ENCODE data around the gene FAM72A.
"Not testable (repeated sequence)": the region's sequence is repeated elsewhere in the genome, so short reads cannot be mapped to it uniquely, and the experiment has no call there.

The FAM72A gene

DNA sequence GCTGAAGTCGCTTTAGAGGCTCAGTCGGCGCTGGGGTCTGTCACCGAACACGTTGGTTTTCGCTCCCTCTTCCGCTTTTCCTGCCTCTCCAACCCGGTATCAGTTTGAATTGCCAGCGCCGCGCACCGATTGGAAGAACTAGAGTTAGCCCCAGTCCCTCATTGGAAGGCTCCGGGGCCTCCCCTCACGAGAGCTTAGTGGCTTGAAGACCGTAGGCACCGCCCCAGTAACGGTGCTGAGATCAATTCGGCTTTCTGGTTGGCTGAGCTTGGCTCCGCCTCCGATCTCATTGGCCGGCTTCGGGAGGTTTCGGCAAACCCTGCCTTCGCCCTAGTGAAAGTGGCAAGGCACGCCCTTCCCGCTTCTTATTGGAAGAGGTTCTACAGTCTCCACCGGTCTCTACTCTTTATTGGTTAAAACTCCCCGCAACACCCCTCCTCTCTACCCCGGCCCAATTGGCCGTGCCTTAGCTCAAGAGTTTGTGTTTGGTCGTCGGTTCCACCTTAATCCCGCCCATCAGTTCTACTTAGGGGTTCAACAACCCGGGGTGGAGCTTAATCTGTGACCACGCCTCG is at the start of gene FAM72A:
Gene FAM72A, minus strand, starts transcription at position 51 of the 575 bp plus-strand sequence. CDS start 814 bp downstream, outside the sequence.
- peak; percentile 100 for DNase-seq (ENCODE audit: low read depth)
- peak within 1 kb of the TSS; percentile 53 for H3K4me3 ChIP-seq (replicated peaks; ENCODE audit: low read depth, low read length)

DNA sequence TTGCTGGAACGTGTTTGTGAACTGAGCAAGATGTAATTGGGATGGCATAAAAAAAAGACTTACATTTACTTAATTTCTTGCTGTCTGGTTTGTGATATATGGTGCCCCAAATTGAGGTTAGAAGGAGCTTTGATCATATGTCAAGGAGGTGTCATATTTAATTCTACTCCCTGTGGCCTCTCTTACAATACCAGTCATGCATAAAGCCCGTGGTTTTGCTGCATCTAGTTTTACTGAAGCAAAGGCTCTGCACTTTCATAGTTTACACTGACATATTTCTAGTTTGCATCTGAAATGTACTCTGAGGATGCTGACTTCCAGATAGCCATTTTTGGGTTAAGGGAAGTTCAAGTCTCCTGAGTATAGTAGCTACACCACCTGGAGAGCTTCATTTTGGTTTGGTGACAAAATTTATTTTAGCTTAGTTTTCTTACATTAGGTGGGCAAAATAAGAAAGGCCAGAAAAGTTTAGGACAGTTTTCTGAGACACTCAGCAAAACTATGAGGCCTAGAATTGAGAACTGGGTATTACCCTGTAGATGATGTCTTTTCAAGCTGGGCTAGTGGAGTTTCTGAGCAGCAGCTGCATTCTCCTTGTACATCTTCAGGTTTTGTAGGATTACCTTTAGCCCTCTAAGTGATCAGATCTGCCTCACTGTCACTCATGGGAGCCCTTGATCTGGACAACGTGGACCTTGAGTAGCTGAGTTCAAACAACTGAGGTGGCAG is 48.5 kb upstream of the FAM72A start:
- not testable (repeated sequence) for DNase-seq (ENCODE audit: low read depth); H3K4me3 ChIP-seq (replicated peaks; ENCODE audit: low read depth, low read length)

DNA sequence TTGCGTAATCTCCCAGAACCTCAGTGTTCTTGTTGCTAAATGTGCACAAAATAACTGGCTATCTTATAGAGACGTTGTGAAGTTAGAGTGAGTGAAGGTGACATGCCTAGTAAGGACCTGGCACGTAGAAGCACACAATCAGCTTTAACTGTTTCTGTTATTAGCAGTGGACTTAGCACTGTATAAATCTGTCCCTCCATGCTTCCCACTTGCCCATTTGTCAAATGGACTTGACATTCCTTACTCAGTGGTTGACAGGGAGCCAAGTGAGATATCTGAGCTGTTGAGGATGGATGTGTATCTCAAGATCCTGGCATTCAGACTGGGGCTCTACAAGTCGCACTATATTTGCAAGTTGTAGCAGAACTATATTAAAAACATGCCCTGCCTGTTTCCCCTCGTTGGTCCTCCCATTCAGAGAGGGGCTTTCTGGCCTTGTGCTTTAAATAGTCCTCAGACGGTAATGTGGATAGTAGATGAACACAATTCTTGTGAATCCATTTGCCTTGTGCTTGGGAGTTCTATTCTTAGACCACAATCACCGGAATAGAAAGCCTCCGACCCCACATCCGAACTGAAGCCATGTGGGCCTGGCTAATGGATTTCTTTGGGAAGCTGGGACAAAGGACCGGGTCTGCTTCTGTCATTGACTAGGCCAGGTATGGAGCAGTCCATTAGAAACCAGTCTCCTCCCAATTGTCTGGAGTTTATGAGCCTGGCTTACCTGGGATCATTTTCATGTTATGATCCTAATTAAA is 43.7 kb upstream of the FAM72A start:
- not testable (repeated sequence) for H3K4me3 ChIP-seq (replicated peaks; ENCODE audit: low read depth, low read length); DNase-seq (ENCODE audit: low read depth)

DNA sequence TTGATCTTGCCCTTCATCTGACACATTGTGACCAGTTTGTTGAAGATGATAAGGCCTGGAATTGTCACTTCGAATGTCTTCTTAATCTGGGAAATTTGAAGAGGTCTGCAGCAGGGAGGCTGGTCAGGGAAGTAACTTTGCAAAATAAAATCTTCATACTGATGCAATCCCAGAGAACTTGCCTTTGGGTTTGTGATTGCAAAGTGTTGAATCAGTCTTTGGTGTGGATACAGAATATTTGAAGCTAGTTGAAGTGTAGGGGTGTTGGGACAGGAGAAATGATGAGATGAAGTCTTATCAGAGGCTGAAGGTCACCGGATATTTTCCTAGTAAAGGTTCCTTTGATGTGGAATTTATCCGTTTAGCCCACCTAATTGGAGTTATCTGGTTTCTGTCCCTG is 42.8 kb upstream of the FAM72A start:
- not testable (repeated sequence) for H3K4me3 ChIP-seq (replicated peaks; ENCODE audit: low read depth, low read length); DNase-seq (ENCODE audit: low read depth)

DNA sequence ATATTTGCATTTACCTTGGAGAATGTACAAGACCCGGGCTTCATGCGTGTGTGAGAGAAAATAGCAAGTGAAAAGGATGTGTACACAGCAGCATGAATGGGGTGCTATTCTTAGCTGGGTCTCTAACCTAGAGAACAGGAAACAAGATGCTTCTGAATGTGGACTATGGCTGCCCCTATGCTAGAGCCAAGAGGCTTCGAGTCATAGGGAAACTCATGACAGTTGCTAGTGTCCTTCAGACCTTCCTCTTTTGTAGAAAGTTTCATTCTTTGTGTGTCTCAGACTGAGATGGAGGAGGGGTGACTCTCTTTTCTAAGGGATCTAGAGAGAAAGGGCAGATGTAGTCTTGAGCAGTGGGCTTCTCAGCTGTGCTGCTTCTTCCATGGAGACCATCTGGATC is 40.7 kb upstream of the FAM72A start:
- not testable (repeated sequence) for DNase-seq (ENCODE audit: low read depth); H3K4me3 ChIP-seq (replicated peaks; ENCODE audit: low read depth, low read length)

DNA sequence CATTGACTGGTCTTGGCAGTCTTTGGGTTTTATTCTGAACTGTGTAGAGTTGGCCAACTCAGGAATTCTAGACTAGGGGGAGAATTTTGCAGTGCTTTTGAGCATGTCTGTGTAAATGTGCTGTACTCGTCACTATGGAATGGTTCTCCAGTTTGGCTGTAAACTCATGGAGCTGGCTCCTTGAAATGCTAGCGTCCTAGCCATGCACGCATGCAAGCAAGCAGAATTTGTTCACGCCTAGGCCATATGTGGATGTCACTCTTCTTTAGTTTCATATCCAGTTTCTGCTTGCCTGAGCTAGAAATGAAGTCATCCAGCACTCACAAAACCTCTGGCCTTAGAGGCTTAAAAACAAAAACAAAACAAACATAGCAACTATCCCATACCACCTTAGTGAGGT is 37.6 kb upstream of the FAM72A start:
- DNase-seq (ENCODE audit: low read depth), result not testable (repeated sequence)

DNA sequence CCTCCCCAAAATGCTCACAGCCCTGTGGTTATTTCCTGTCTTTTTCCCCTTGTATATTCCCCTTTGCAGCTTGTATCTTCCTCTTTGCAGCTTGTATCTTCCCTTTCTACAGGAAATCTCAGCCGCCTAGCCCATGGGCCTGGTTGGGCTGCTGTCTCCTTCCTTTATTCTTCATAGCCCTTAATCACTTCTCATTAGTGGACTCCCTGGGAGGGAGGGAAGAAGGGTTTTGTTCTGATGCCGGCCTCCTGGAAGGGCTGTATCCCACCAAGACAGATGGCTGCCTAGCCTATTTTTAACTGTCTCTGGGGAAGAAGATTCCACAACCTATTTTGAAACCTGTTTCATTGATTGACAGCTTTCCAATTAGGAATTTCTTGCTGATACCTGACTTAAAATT is 32.6 kb upstream of the FAM72A start:
- DNase-seq (ENCODE audit: low read depth); H3K4me3 ChIP-seq (replicated peaks; ENCODE audit: low read depth, low read length): not testable (repeated sequence)

More for the DNA sequence above, 37.6 kb upstream of the FAM72A start:
- not testable (repeated sequence) for H3K4me3 ChIP-seq (replicated peaks; ENCODE audit: low read depth, low read length)

DNA sequence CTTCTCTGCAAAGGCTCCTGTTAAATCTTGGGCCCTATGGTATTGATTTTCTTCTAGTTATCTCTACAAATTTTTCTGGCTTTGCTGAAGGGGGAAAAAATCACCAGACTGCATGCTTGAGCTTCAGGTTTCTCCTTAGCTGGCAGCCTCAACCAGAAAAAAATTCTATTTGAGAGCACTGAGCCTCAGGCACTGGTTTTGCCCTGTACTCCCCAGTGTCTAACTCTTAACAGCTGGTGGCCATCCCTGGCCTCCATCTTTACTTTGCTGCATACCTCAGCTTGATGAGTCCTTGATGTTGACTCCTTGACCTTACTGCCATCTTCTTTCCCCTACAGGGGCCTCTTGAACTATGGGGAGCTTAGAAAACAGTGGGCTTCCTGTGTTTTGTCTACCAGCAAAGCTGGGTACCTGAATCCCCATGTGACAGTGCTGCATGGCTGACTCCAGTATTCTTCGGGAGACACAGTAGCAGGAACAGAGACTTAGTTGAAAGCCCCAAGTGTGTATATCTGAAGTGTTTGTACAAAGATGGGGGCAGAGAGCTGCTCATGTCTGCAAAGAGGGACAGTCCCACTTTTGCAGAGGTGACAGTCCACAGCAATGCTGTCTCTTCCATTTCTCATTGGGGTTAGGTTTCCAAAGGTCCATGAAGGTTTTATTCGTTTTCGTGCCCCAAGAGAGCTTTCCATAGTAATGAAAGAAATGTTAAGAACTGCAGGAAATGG is 31.7 kb upstream of the FAM72A start:
- H3K4me3 ChIP-seq (replicated peaks; ENCODE audit: low read depth, low read length); DNase-seq (ENCODE audit: low read depth): not testable (repeated sequence)

DNA sequence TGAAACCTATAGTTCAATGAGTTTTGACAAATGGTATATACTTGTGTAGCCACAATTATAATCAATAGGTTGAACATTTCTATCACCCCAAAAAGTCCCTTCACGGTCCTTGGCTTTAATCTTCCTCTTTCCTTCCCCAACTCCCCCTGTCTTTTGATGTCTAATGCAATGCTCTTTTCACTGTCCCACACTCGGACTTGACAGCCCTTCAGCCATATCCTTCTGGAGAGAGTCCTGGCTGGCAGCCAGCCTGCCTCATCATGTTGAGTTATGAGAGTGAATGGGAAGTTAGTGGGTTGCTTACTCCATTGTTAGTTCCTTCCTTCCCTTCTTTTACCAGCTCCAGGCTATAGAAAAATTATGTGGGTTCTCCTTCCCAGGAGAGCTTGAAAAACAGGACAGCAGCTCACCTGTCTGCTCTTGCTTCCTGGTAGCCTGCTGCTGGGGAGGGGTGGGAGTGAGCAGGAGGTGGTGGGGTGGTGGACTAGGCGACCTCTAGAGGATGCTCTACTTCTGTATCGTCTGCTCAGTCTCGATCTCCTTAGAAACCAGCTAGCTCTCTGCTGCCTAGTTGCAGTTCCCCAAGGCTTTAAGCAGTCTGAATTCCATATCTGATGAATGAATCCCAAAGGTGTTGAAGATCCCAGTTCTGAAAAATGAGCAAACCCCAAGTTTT is 30.5 kb upstream of the FAM72A start:
- not testable (repeated sequence) for H3K4me3 ChIP-seq (replicated peaks; ENCODE audit: low read depth, low read length); DNase-seq (ENCODE audit: low read depth)

DNA sequence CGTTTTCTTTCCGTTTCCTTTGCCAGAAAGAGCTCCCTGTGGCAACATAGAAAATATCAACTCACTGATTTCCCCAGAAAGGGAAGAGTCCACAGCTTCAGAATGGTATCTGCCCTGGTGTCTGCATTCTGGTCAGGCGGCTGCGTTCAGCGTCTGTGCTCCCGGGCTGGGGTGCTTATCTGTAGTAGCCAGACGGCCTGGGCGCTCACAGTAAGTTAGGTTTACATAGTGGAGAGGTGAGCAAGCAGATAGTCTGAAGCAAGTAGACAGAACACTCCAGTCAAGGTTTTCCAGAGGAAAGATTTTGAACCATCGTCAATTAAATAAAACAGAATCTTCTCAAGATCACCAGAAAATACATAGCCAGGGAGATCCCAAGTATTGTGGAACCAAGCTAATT is 29.4 kb upstream of the FAM72A start:
- H3K4me3 ChIP-seq (replicated peaks; ENCODE audit: low read depth, low read length); DNase-seq (ENCODE audit: low read depth): not testable (repeated sequence)

DNA sequence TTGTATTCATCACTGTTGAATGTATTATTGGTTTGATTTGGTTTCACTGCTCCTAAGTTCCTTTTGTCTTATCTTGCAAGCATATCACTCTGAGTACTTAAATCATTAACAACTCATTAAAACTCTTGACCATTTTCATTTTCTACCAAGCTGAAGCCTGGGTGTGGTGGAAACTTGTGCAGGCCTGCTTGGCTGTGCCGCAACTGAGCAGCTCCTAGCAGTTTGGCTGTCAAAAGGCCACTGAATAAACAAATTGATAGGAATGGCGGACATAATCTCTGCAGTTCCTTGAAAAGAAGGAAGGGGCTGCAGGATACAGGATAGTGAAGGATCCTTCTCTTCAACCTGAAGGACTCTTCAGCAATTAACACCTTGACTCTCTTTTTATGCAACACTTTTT is 26.6 kb upstream of the FAM72A start:
- H3K4me3 ChIP-seq (replicated peaks; ENCODE audit: low read depth, low read length); DNase-seq (ENCODE audit: low read depth): not testable (repeated sequence)

DNA sequence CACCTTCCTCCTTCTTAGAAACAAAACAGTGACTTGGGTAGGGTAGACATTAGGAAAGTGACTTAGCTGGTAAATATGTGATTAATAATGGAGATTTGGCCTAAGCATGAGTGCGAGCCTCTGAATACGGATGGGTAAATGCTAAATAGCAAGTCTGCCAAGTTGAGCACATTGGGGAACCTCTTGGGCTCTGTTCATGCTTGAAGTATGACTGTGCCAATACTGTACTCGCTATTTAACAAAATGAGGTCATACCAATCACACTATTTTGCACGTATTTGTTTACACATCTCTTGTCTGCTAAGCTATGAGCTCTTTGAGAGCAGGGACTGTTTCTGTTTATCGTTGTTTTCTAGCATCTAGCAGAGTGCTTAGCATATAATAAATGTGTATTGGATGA is 24.2 kb upstream of the FAM72A start:
- DNase-seq (ENCODE audit: low read depth); H3K4me3 ChIP-seq (replicated peaks; ENCODE audit: low read depth, low read length): not testable (repeated sequence)

DNA sequence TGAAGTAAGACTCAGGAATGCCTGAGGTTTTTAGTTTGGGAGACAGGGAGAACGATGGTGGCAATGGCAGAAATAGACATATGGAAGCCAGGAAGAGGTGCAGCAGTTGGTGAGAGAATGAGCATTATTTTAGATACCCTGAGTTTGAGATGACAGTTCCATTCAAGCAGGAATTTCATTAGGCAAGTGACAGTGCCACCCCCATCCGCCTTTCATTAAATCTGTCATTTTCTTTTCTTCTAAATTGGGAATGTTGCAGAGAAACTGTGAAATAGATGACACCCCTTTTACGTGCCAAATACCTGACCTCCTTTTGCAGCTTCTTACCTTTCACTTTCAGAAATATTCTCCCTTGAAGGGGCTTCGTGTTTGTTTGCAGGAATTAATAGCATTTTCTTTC is 22.7 kb upstream of the FAM72A start:
- DNase-seq (ENCODE audit: low read depth); H3K4me3 ChIP-seq (replicated peaks; ENCODE audit: low read depth, low read length): not testable (repeated sequence)

DNA sequence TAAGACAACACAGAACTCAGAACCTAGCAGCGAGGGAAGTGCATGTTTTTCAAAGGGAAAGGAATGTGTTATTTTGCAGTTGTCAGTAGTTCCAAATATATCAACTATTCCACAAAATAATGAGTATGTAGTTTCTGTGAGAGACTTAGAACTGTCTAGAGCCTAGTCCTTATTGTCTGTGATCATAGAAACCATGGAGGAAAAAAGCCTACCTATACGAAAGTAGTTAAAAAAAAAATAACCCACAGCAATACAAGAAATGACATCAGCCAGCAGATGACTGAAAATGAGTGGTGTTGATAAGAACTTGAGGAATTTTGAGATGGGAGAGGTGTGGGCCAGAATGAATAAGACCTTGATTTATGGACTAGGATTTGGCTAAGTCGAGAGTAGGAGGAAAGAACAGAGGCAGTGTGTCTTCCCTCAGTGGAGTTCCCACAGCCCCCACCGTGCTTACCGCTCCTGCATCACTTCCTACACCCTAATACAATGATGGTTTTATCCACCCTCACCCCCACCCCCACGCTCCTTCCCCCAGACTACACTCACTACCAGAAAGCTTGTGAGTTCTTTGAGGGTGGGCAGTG is 21.6 kb upstream of the FAM72A start:
- not testable (repeated sequence) for DNase-seq (ENCODE audit: low read depth); H3K4me3 ChIP-seq (replicated peaks; ENCODE audit: low read depth, low read length)

DNA sequence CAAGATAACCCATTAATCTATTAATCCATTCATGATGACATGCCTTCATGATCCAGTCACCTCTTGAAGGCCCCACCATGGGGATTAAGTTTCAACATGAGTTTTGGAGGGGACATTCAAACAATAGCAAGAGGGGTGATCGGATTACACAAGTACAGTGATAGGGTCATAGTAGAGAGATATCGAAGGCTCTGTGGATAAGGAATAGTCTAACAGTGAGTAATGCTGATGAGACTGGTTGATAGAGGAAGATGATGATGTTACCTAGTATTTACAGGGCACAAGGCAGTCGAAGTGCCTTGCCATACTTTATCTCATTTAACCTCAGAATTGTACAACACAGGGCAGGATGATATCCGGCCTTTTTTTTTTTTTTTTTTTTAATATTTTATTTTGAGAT is 18.9 kb upstream of the FAM72A start:
- H3K4me3 ChIP-seq (replicated peaks; ENCODE audit: low read depth, low read length); DNase-seq (ENCODE audit: low read depth): not testable (repeated sequence)

DNA sequence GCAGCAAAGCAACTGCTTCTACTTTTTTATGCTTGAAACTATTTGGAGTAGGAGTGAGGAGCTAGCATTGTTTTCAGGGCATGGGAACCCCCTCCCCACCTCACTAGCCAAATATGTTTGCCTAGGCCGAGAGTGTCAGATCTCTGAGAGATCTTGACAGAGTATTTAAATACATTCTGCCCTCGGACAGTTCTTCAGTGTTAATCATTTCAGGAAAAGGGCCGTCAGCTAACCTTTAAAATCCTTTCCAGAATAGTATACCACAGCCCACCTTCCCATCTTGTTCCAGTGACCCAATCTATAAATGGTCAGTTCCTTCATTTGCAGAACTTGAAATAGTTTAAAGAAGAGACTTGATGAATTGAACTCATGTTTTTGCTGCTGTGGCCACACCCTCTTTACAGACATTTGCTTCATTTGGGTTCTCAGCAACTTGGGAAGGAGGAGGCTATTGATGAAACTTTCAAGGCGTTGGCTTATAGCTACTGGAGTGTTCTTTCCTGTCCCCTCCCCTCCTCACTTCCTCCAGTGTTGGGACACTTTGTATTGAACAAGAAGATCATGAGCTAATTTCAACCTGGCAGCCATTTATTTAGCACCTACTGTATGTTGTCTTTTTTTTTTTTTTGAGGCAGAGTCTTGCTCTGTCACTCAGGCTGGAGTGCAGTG is 17.8 kb upstream of the FAM72A start:
- not testable (repeated sequence) for H3K4me3 ChIP-seq (replicated peaks; ENCODE audit: low read depth, low read length)
- DNase-seq (ENCODE audit: low read depth), result peak; percentile 15

DNA sequence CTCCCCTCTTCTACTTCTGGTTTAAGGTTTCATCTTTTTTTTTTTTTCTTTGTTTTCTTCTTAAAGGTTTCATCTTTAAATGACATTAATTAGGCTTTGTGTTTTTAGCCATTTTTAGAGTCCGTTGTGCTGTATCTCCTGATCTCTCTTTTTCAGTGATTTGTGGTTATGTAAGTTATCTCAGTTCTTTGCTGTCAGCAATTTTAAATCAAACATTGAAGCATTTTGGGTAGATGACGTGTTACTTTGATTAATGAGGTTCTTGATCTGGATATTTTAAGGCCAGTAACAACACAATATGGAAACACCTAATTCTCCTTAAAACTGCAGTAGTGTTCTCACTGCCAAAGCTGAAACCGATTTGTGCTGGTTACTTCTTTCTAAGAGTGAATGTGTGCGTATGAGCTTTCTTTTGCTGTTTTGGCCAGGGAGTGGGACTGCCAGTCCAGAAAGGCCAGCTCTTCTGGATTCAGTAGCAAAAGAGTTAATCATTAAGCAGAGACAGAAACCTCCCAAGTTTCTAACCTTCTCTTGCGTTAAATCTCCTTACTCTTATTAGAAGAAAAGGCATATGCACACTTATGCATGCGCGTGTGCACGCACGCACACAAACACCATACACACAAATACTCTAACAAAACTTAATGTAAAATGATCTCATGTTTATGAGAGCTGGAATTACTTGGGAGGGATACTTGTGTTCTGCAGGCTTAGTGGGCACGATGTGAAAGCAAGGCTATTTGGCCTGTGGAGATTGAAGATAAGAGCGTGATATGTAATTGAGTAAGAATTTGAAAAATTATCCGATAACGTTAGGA is 17.1 kb upstream of the FAM72A start:
- not testable (repeated sequence) for H3K4me3 ChIP-seq (replicated peaks; ENCODE audit: low read depth, low read length); DNase-seq (ENCODE audit: low read depth)

Data from fibroblast of pulmonary artery (primary cell).